HCT116 (cell line): ENCODE results near the gene SRGAP2.
"Not testable (repeated sequence)": the region's sequence is repeated elsewhere in the genome, so short reads cannot be mapped to it uniquely, and the experiment has no call there.

Experiments used
- EGR1 ChIP-seq: IDR thresholded peaks from 2 replicates; pipeline ENCODE4 v1.6.1; 2012; ENCODE audit warnings: low read depth
- EZH2 ChIP-seq: fragments of 200-600 bp; sonication (generic); IDR thresholded peaks from 2 replicates; pipeline ENCODE4 v1.6.1; 2017; ENCODE audit warnings: antibody characterized with exemption, mixed run types
- EZH2phosphoT487 ChIP-seq: fragments of 200-600 bp; IDR thresholded peaks from 2 replicates; pipeline ENCODE4 v1.6.1; 2018; ENCODE audit warnings: antibody characterized with exemption, borderline replicate concordance
- FOSL1 ChIP-seq: IDR thresholded peaks from 2 replicates; pipeline ENCODE4 v1.6.1; 2012; ENCODE audit warnings: low read depth
- JUND ChIP-seq: IDR thresholded peaks from 2 replicates; pipeline ENCODE4 v1.6.1; 2012
- POLR2AphosphoS5 ChIP-seq: IDR thresholded peaks from 2 replicates; pipeline ENCODE4 v1.6.1; 2011; ENCODE audit warnings: mild to moderate bottlenecking, low read depth, low read length, moderate library complexity
- RAD21 ChIP-seq: IDR thresholded peaks from 2 replicates; pipeline ENCODE4 v1.6.1; 2012; ENCODE audit warnings: low read depth, mild to moderate bottlenecking
- SIN3A ChIP-seq: IDR thresholded peaks from 2 replicates; pipeline ENCODE4 v1.6.1; 2012; ENCODE audit warnings: low read depth
- SP1 ChIP-seq: IDR thresholded peaks from 2 replicates; pipeline ENCODE4 v1.6.1; 2012; ENCODE audit warnings: low read depth
- TF ChIP-seq, protein P1 (sequence below), 3 experiments: fragments of 200-600 bp in 1 of 3; sonication (generic) in 1 of 3; IDR thresholded peaks in 2 of 3; conservative IDR thresholded peaks in 1 of 3; 2 replicates each; pipeline ENCODE4 v1.5.1; 2012 to 2017; ENCODE audit warnings: low read depth in 2 of 3, low read length in 2 of 3, antibody characterized with exemption in 1 of 3, borderline replicate concordance in 1 of 3, control low read depth in 1 of 3, mild to moderate bottlenecking in 1 of 3, mixed read lengths in 1 of 3, mixed run types in 1 of 3, moderate library complexity in 1 of 3; ENCODE audit not compliant: insufficient read depth in 1 of 3

DNA sequence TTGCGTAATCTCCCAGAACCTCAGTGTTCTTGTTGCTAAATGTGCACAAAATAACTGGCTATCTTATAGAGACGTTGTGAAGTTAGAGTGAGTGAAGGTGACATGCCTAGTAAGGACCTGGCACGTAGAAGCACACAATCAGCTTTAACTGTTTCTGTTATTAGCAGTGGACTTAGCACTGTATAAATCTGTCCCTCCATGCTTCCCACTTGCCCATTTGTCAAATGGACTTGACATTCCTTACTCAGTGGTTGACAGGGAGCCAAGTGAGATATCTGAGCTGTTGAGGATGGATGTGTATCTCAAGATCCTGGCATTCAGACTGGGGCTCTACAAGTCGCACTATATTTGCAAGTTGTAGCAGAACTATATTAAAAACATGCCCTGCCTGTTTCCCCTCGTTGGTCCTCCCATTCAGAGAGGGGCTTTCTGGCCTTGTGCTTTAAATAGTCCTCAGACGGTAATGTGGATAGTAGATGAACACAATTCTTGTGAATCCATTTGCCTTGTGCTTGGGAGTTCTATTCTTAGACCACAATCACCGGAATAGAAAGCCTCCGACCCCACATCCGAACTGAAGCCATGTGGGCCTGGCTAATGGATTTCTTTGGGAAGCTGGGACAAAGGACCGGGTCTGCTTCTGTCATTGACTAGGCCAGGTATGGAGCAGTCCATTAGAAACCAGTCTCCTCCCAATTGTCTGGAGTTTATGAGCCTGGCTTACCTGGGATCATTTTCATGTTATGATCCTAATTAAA, 43.0 kb downstream of the SRGAP2 start:
- TF ChIP-seq, protein P1, sequence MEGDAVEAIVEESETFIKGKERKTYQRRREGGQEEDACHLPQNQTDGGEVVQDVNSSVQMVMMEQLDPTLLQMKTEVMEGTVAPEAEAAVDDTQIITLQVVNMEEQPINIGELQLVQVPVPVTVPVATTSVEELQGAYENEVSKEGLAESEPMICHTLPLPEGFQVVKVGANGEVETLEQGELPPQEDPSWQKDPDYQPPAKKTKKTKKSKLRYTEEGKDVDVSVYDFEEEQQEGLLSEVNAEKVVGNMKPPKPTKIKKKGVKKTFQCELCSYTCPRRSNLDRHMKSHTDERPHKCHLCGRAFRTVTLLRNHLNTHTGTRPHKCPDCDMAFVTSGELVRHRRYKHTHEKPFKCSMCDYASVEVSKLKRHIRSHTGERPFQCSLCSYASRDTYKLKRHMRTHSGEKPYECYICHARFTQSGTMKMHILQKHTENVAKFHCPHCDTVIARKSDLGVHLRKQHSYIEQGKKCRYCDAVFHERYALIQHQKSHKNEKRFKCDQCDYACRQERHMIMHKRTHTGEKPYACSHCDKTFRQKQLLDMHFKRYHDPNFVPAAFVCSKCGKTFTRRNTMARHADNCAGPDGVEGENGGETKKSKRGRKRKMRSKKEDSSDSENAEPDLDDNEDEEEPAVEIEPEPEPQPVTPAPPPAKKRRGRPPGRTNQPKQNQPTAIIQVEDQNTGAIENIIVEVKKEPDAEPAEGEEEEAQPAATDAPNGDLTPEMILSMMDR (IDR thresholded peaks at IDR 0.05 in 2 of 3, conservative IDR thresholded peaks at IDR 0.05 in 1 of 3; ENCODE audit: borderline replicate concordance in 1 of 3, insufficient read depth in 1 of 3, low read depth in 2 of 3, low read length in 2 of 3) = not testable (repeated sequence)
- not testable (repeated sequence) for TF ChIP-seq EZH2phosphoT487, JUND, POLR2AphosphoS5, EGR1, FOSL1, RAD21, SP1, EZH2, SIN3A
